K562 (cell line): ENCODE data around the gene CRYBB1. TPM values are rescaled to one million over a fixed set of nuclear protein-coding genes. Genes with fewer than 3 reads are reported as not detected.

Source experiments
- BRD9 ChIP-seq: fragments of 450-650 bp; IDR thresholded peaks from 2 replicates; pipeline ENCODE4 v1.6.1; 2018; ENCODE audit warnings: low read depth; ENCODE audit not compliant: partially characterized antibody
- HOMEZ ChIP-seq: fragments of 250-450 bp; sonication (Bioruptor Pico); IDR thresholded peaks from 2 replicates; pipeline ENCODE4 v1.4.0; 2020; ENCODE audit warnings: mild to moderate bottlenecking, moderate library complexity
- PCBP2 ChIP-seq: fragments of 200-400 bp; formaldehyde crosslinking; IDR thresholded peaks from 2 replicates; pipeline ENCODE4 v1.6.1; 2018; ENCODE audit warnings: low read length, low read depth, mild to moderate bottlenecking, moderate library complexity; ENCODE audit not compliant: poor library complexity, severe bottlenecking
- RUNX1 ChIP-seq: sonication (generic); IDR thresholded peaks from 2 replicates; pipeline ENCODE4 v1.6.1; 2016; ENCODE audit warnings: antibody characterized with exemption, low read depth
- ZHX1 ChIP-seq: fragments of 150-350 bp; conservative IDR thresholded peaks from 2 replicates; pipeline ENCODE4 v1.6.1; 2014; ENCODE audit warnings: low read length
- ZNF184 ChIP-seq: sonication (generic); formaldehyde crosslinking; IDR thresholded peaks from 2 replicates; pipeline ENCODE4 v1.5.0; 2020; ENCODE audit warnings: missing genetic modification reagents
- ZNF407 ChIP-seq: fragments of 450-650 bp; IDR thresholded peaks from 2 replicates; pipeline ENCODE4 v1.6.1; 2016; ENCODE audit warnings: low read depth
- polyA plus RNA-seq, 8 experiments: library from polyadenylated mRNA; depleted of rRNA in 4 of 8; stranded (reverse) in 5 of 8; unstranded in 3 of 8; fragments of >200 nt; fragmentation: Nextera tagmentation in 2 of 8; fragmentation: Illumina TruSeq in 1 of 8; extraction: Ambion mirVana in 2 of 8; extraction: Trizol in 1 of 8; gene quantifications; 2 replicates each; pipeline versions ENCODE4 v1.2.1 to v1.2.3, GENCODE V29; 2011 to 2014; ENCODE audit warnings: inconsistent platforms in 1 of 8, missing spikeins in 1 of 8
- total RNA-seq, 7 experiments: library from RNA; depleted of rRNA in 6 of 7; stranded (reverse); fragments of >200 nt in 6 of 7; fragmentation: Illumina TruSeq in 2 of 7; extraction: Trizol in 2 of 7; gene quantifications; 2 replicates each; pipeline versions ENCODE4 v1.2.1 to v1.2.3, GENCODE V29; 2011 to 2021; ENCODE audit warnings: low replicate concordance in 1 of 7
- TF ChIP-seq, protein P1 (sequence below): sonication (generic); formaldehyde crosslinking; IDR thresholded peaks from 2 replicates; pipeline ENCODE4 v1.8.0; 2022; ENCODE audit warnings: mild to moderate bottlenecking, missing genetic modification reagents

CRYBB1 gene
- total and polyA plus RNA-seq, 9 of the 15 experiments (the other 6 are each of a cell fraction or from before 2014, with no cell fraction given), result 0.16 to 0.45 (median 0.33) TPM; not detected in 2

GRCh38 chr22:26617271-26618199 is at the start of gene CRYBB1 (continued):
- TF ChIP-seq ZHX1, result no peak
- TF ChIP-seq BRD9, result peak; percentile 75
- no peak for TF ChIP-seq ZNF407
- TF ChIP-seq ZNF184, result no peak
- no peak for TF ChIP-seq PCBP2
- no peak for TF ChIP-seq RUNX1
- TF ChIP-seq, protein P1, sequence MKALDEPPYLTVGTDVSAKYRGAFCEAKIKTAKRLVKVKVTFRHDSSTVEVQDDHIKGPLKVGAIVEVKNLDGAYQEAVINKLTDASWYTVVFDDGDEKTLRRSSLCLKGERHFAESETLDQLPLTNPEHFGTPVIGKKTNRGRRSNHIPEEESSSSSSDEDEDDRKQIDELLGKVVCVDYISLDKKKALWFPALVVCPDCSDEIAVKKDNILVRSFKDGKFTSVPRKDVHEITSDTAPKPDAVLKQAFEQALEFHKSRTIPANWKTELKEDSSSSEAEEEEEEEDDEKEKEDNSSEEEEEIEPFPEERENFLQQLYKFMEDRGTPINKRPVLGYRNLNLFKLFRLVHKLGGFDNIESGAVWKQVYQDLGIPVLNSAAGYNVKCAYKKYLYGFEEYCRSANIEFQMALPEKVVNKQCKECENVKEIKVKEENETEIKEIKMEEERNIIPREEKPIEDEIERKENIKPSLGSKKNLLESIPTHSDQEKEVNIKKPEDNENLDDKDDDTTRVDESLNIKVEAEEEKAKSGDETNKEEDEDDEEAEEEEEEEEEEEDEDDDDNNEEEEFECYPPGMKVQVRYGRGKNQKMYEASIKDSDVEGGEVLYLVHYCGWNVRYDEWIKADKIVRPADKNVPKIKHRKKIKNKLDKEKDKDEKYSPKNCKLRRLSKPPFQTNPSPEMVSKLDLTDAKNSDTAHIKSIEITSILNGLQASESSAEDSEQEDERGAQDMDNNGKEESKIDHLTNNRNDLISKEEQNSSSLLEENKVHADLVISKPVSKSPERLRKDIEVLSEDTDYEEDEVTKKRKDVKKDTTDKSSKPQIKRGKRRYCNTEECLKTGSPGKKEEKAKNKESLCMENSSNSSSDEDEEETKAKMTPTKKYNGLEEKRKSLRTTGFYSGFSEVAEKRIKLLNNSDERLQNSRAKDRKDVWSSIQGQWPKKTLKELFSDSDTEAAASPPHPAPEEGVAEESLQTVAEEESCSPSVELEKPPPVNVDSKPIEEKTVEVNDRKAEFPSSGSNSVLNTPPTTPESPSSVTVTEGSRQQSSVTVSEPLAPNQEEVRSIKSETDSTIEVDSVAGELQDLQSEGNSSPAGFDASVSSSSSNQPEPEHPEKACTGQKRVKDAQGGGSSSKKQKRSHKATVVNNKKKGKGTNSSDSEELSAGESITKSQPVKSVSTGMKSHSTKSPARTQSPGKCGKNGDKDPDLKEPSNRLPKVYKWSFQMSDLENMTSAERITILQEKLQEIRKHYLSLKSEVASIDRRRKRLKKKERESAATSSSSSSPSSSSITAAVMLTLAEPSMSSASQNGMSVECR (CRISPR knock-in tag), result no peak
- TF ChIP-seq HOMEZ (CRISPR knock-in tag), result no peak
